Stimulated activated CD8-positive, alpha-beta memory T cell treated with anti-CD3 and anti-CD28 coated beads, Interleukin-4, amount 100 ng/mL, for 1 hour (primary cell): Measurements from ENCODE around the gene NEUROD4.

ENCODE experiments used
- DNase-seq, 2 donors: peaks; one replicate each; pipeline ENCODE4 v3.0.0-alpha.2; 2020; ENCODE audit warnings: low read depth in 2 of 2, low spot score in 1 of 2

NEUROD4 gene

GRCh38 chr12:55058082-55058481, 38.3 kb downstream of the NEUROD4 start:
- no peak for DNase-seq

- DNase-seq: no peak
Measured at GRCh38 chr12:55058776-55059175, 39.0 kb downstream of the NEUROD4 start.

- no peak for DNase-seq
Measured at GRCh38 chr12:55060470-55060869, 40.7 kb downstream of the NEUROD4 start.

GRCh38 chr12:55061024-55061423, 41.2 kb downstream of the NEUROD4 start:
- no peak for DNase-seq

GRCh38 chr12:55063291-55063690, 43.5 kb downstream of the NEUROD4 start:
- no peak for DNase-seq

GRCh38 chr12:55065535-55065934, 45.8 kb downstream of the NEUROD4 start:
- no peak for DNase-seq

- no peak for DNase-seq
Measured at GRCh38 chr12:55067701-55068100, 47.9 kb downstream of the NEUROD4 start.

GRCh38 chr12:55068416-55069010, 48.7 kb downstream of the NEUROD4 start:
- DNase-seq: no peak

- DNase-seq: peak; percentile 22 to 62
Measured at GRCh38 chr12:55072083-55072482, 52.3 kb downstream of the NEUROD4 start.

- DNase-seq: peak; percentile 50 to 71
Measured at GRCh38 chr12:55073043-55074022, 53.6 kb downstream of the NEUROD4 start.

GRCh38 chr12:55074806-55075205, 55.0 kb downstream of the NEUROD4 start:
- no peak for DNase-seq
